B cell (primary cell): ENCODE results near the gene TBK1. TPM values are rescaled to one million over a fixed set of nuclear protein-coding genes. Genes with fewer than 3 reads are reported as not detected.

Experiments used
- ATAC-seq: fragments of 200-7000 bp; cut with Tn5 transposase; one replicate; pipeline ENCODE4 v1.10.0; 2021; ENCODE audit warnings: low read depth, mild to moderate bottlenecking, moderate number of reproducible peaks, moderate library complexity
- CTCF ChIA-PET: fragments of 350-600 bp; sonication (Branson Sonifier 250); formaldehyde crosslinking; loops from one replicate; lab custom pipeline; 2021; ENCODE audit warnings: antibody characterized with exemption, inconsistent platforms; lab: Charles Lee
- POLR2A ChIA-PET: fragments of 350-600 bp; sonication (Branson Sonifier 250); formaldehyde crosslinking; loops from one replicate; lab custom pipeline; 2021; ENCODE audit warnings: antibody characterized with exemption; lab: Charles Lee
- DNase-seq: peaks from one replicate; pipeline ENCODE4 v3.0.0; 2013
- H2AFZ ChIP-seq: 2 replicates; pipeline ENCODE4 v1.6.1; 2012; ENCODE audit warnings: mild to moderate bottlenecking, low read depth, low read length; ENCODE audit not compliant: insufficient read depth, poor library complexity, severe bottlenecking
- H3K27ac ChIP-seq, 2 donors: 1 replicate in 1 of 2; 2 replicates in 1 of 2; pipeline ENCODE4 v1.5.1; 2012 to 2013; ENCODE audit warnings: low read length in 2 of 2, mild to moderate bottlenecking in 2 of 2, moderate library complexity in 1 of 2
- H3K27me3 ChIP-seq, 4 experiments: fragments of 200-600 bp in 1 of 4; sonication (generic) in 1 of 4; replicated peaks in 1 of 4; 1 replicate in 2 of 4; 2 replicates in 2 of 4; pipeline versions ENCODE4 v1.6.1 to v1.7.0; 2013 to 2016; ENCODE audit warnings: low read length in 3 of 4, mild to moderate bottlenecking in 2 of 4, mixed read lengths in 1 of 4, moderate library complexity in 1 of 4; ENCODE audit not compliant: insufficient read depth in 4 of 4, control insufficient read depth in 3 of 4; ENCODE audit errors: control extremely low read depth in 1 of 4
- H3K36me3 ChIP-seq, 2 experiments: replicated peaks in 1 of 2; 1 replicate in 1 of 2; 2 replicates in 1 of 2; pipeline versions ENCODE4 v1.6.1 to v1.7.1; 2013; ENCODE audit warnings: low read length in 1 of 2; ENCODE audit not compliant: insufficient read depth in 2 of 2, control insufficient read depth in 1 of 2; ENCODE audit errors: control extremely low read depth in 1 of 2, extremely low read depth in 1 of 2
- H3K4me1 ChIP-seq, 2 donors: fragments of 200-600 bp in 1 of 2; sonication (generic) in 1 of 2; 1 replicate in 1 of 2; 2 replicates in 1 of 2; pipeline versions ENCODE4 v1.5.1 to v1.6.1; 2013 to 2017; ENCODE audit warnings: low read length in 2 of 2; ENCODE audit not compliant: control insufficient read depth in 2 of 2, insufficient read depth in 2 of 2
- H3K4me2 ChIP-seq: replicated peaks from 2 replicates; pipeline ENCODE3; 2012; ENCODE audit warnings: mild to moderate bottlenecking, low read depth, low read length; ENCODE audit not compliant: poor library complexity, severe bottlenecking
- H3K4me3 ChIP-seq, 5 experiments: fragments of 200-600 bp in 1 of 5; sonication (generic) in 1 of 5; 1 replicate in 3 of 5; 2 replicates in 2 of 5; pipeline versions ENCODE4 v1.5.1 to v1.7.0; 2011 to 2016; ENCODE audit warnings: low read length in 4 of 5, mild to moderate bottlenecking in 4 of 5, low read depth in 2 of 5, control low read depth in 1 of 5, moderate library complexity in 1 of 5; ENCODE audit not compliant: insufficient read depth in 1 of 5; ENCODE audit errors: control extremely low read depth in 1 of 5, extremely low read depth in 1 of 5
- H3K79me2 ChIP-seq: fragments of 200-600 bp; sonication (generic); one replicate; pipeline ENCODE4 v1.6.0; 2016; ENCODE audit warnings: low read length; ENCODE audit not compliant: control insufficient read depth, insufficient read depth
- H3K9ac ChIP-seq: fragments of 200-600 bp; sonication (generic); 2 replicates; pipeline ENCODE4 v1.6.1; 2017; ENCODE audit warnings: mild to moderate bottlenecking, low read length, moderate library complexity
- H3K9me3 ChIP-seq, 3 donors: one replicate each; pipeline versions ENCODE4 v1.6.1 to v1.7.1; 2013; ENCODE audit warnings: low read length in 2 of 3; ENCODE audit not compliant: control insufficient read depth in 2 of 3, insufficient read depth in 1 of 3; ENCODE audit errors: control extremely low read depth in 1 of 3
- H4K20me1 ChIP-seq: 2 replicates; pipeline ENCODE4 v1.6.0; 2012; ENCODE audit warnings: mild to moderate bottlenecking, low read length; ENCODE audit not compliant: insufficient read depth, control insufficient read depth, poor library complexity, severe bottlenecking
- H3K27ac Mint-ChIP-seq: one replicate; pipeline ENCODE4 v1.8.0; 2021; ENCODE audit warnings: mixed read lengths
- H3K27me3 Mint-ChIP-seq: one replicate; pipeline ENCODE4 v1.8.0; 2021; ENCODE audit warnings: mixed read lengths
- H3K4me1 Mint-ChIP-seq: one replicate; pipeline ENCODE4 v1.8.0; 2021; ENCODE audit warnings: mixed read lengths
- H3K4me3 Mint-ChIP-seq: one replicate; pipeline ENCODE4 v1.8.0; 2021; ENCODE audit warnings: mixed read lengths
- H3K9me3 Mint-ChIP-seq: one replicate; pipeline ENCODE4 v1.8.0; 2022; ENCODE audit warnings: mixed read lengths; ENCODE audit not compliant: insufficient read depth
- CTCF ChIP-seq: fragments of 200-600 bp; IDR thresholded peaks from one replicate; pipeline ENCODE4 v1.8.0; 2022; ENCODE audit warnings: antibody characterized with exemption, mild to moderate bottlenecking
- EZH2 ChIP-seq: IDR thresholded peaks from 2 replicates; pipeline ENCODE4 v1.6.1; 2012; ENCODE audit warnings: borderline replicate concordance, low read depth, mild to moderate bottlenecking, moderate library complexity, low read length; ENCODE audit not compliant: insufficient read depth, poor library complexity, severe bottlenecking
- WGBS: methylation state at CpG from one replicate; pipeline ENCODE4 v1.1.5; 2013; ENCODE audit warnings: missing lambda C conversion rate; ENCODE audit not compliant: insufficient coverage; 5-methylcytosine and 5-hydroxymethylcytosine counted together
- intact Hi-C: fragments of 100-400 bp; cut with micrococcal nuclease; formaldehyde crosslinking; loops from one replicate; pipeline ENCODE4 v1.10.0; 2022
- polyA plus RNA-seq: library from polyadenylated mRNA; depleted of rRNA; stranded (reverse); fragments of >200 nt; gene quantifications from 2 replicates; pipeline ENCODE4 v1.2.3, GENCODE V29; 2012
- total RNA-seq, 2 donors: library from RNA; stranded (reverse); fragments of 120-200 nt in 1 of 2; gene quantifications; 1 replicate in 1 of 2; 2 replicates in 1 of 2; pipeline versions ENCODE4 v1.2.3 to v1.2.4, GENCODE V29; 2013 to 2022

Gene TBK1
- total and polyA plus RNA-seq, 2 donors (not counting 1 experiment from before 2014, with no cell fraction given) = 10.4 to 46.9 TPM

GRCh38 chr12:64445490-64445889, 6.4 kb upstream of the TBK1 start:
- POLR2A ChIA-PET = no interaction called here
- no peak overlapping the region for H2AFZ ChIP-seq

GRCh38 chr12:64446295-64446694, 5.6 kb upstream of the TBK1 start:
- Histone ChIP-seq H4K20me1 (no peaks in the 10 kb centered on the region), H3K79me2 (peaks cover 3% of the 10 kb centered on the region), H3K9ac (no peak overlapping the region), H2AFZ (no peak overlapping the region), H3K27me3 (no peaks in the 10 kb centered on the region), H3K4me3 (no peak overlapping the region), H3K4me1 (peaks cover 4% of the 10 kb centered on the region in 2 donors), H3K36me3 (peaks cover 2 to 12% of the 10 kb centered on the region in 2 experiments), H3K9me3 (no peaks in the 10 kb centered on the region), H3K4me2 (no peak overlapping the region), H3K27ac (no peak overlapping the region)
- intact Hi-C loops = no loop called here
- H3K27me3 Mint-ChIP-seq = no peaks in the 10 kb centered on the region
- H3K4me1 Mint-ChIP-seq = peaks cover 9% of the 10 kb centered on the region
- H3K9me3 Mint-ChIP-seq = no peaks in the 10 kb centered on the region
- no peak for DNase-seq
- ATAC-seq = no peak
- no peak for TF ChIP-seq EZH2
- no peak for TF ChIP-seq CTCF
- no peak overlapping the region for H3K27ac Mint-ChIP-seq
- POLR2A ChIA-PET = no interaction called here
- CTCF ChIA-PET = no interaction called here
- no peak overlapping the region for H3K4me3 Mint-ChIP-seq
- WGBS = no CpG with 5 or more reads among the region's 1 CpG

More at GRCh38 chr12:64445490-64445889, 6.4 kb upstream of the TBK1 start:
- Mint-ChIP-seq H3K9me3 (no peaks in the 10 kb centered on the region), H3K27me3 (no peaks in the 10 kb centered on the region), H3K4me1 (peaks cover 2% of the 10 kb centered on the region), H3K27ac (no peak overlapping the region), H3K4me3 (no peak overlapping the region)
- WGBS = no CpG with 5 or more reads among the region's 2 CpGs
- CTCF ChIA-PET = no interaction called here
- DNase-seq (no peak), ATAC-seq (no peak)
- H3K27ac ChIP-seq = no peak overlapping the region
- intact Hi-C loops = no loop called here
- H4K20me1 ChIP-seq = no peaks in the 10 kb centered on the region
- H3K9me3 ChIP-seq = no peaks in the 10 kb centered on the region
- no peaks in the 10 kb centered on the region for H3K4me1 ChIP-seq
- no peak overlapping the region for H3K9ac ChIP-seq
- H3K36me3 ChIP-seq = peaks cover 2 to 14% of the 10 kb centered on the region in 2 experiments
- TF ChIP-seq EZH2 (no peak), CTCF (no peak)
- H3K79me2 ChIP-seq = no peaks in the 10 kb centered on the region
- no peak overlapping the region for H3K4me2 ChIP-seq
- H3K4me3 ChIP-seq = no peak overlapping the region
- H3K27me3 ChIP-seq = no peaks in the 10 kb centered on the region
